ENCODE measurements around the gene ATAD3B.

The ATAD3B gene

DNA sequence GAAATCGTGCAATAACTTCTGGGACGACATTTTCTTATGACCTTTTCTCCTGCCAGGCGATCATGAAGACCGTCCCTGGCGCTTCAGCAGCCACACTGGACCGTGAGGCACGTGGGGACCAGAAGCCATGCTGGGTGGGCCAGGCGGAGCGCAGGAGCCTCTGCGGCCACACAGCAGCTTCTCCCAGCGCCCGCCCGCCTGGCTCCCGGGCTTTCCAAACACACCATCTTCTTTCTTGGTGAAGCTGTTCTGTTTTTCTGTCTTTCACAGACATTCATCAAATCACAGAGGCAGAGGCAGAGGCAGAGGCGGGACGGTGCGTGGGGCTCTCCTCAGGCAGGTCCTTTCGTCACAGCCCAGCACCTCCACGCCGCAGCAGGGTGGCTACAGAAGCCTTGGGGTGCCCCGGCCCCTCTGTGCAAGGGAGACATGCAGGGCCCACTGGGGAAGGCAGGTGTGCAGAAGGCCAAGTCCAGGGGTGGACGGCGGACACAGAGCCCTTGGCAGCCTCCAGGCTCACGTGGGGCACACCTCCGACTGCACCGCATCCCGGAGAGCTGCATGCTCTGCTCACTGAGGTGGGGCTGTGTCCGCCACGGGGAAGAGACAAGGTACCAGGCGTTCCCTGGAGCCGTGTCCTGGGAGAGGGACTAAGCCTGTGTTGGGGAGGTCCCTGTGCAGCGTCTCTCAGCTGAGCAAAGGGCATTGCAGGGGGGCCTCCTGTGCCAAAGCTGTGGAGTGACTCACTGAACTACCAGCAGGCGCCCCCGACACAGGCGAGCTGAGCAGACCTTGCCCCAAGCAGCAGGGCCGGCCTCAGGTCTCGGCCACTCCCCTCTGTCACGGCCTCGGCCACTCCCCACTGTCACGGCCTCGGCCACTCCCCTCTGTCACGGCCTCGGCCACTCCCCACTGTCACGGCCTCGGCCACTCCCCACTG, 71.5 kb downstream of the ATAD3B start (continued):
- TF ChIP-seq, protein P1, sequence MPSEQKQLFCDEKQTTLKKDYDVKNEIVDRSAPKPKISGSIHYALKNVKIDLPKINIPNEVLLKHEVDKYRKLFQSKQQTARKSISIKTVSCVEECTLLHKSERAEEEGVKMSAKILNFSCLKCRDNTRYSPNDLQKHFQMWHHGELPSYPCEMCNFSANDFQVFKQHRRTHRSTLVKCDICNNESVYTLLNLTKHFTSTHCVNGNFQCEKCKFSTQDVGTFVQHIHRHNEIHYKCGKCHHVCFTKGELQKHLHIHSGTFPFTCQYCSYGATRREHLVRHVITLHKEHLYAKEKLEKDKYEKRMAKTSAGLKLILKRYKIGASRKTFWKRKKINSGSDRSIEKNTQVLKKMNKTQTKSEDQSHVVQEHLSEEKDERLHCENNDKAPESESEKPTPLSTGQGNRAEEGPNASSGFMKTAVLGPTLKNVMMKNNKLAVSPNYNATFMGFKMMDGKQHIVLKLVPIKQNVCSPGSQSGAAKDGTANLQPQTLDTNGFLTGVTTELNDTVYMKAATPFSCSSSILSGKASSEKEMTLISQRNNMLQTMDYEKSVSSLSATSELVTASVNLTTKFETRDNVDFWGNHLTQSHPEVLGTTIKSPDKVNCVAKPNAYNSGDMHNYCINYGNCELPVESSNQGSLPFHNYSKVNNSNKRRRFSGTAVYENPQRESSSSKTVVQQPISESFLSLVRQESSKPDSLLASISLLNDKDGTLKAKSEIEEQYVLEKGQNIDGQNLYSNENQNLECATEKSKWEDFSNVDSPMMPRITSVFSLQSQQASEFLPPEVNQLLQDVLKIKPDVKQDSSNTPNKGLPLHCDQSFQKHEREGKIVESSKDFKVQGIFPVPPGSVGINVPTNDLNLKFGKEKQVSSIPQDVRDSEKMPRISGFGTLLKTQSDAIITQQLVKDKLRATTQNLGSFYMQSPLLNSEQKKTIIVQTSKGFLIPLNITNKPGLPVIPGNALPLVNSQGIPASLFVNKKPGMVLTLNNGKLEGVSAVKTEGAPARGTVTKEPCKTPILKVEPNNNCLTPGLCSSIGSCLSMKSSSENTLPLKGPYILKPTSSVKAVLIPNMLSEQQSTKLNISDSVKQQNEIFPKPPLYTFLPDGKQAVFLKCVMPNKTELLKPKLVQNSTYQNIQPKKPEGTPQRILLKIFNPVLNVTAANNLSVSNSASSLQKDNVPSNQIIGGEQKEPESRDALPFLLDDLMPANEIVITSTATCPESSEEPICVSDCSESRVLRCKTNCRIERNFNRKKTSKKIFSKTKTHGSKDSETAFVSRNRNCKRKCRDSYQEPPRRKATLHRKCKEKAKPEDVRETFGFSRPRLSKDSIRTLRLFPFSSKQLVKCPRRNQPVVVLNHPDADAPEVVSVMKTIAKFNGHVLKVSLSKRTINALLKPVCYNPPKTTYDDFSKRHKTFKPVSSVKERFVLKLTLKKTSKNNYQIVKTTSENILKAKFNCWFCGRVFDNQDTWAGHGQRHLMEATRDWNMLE (tag by site-specific recombination; conservative IDR thresholded peaks at IDR 0.05; ENCODE audit: low read depth): no peak
- no peak for TF ChIP-seq ZNF211 (tag by site-specific recombination; IDR thresholded peaks at IDR 0.05; ENCODE audit: low read depth)
- TF ChIP-seq ZNF132 (tag by site-specific recombination; IDR thresholded peaks at IDR 0.05; ENCODE audit: borderline replicate concordance): no peak
- no peak for TF ChIP-seq ZNF274 (IDR thresholded peaks at IDR 0.05; ENCODE audit: low read length)
- TF ChIP-seq ZNF274 (tag by site-specific recombination; IDR thresholded peaks at IDR 0.05; ENCODE audit: borderline replicate concordance): no peak
- TF ChIP-seq ZSCAN16 (tag by site-specific recombination; IDR thresholded peaks at IDR 0.05): no peak
- no peak for TF ChIP-seq SETDB1 (IDR thresholded peaks at IDR 0.05; ENCODE audit: insufficient read length, low read length)

DNA sequence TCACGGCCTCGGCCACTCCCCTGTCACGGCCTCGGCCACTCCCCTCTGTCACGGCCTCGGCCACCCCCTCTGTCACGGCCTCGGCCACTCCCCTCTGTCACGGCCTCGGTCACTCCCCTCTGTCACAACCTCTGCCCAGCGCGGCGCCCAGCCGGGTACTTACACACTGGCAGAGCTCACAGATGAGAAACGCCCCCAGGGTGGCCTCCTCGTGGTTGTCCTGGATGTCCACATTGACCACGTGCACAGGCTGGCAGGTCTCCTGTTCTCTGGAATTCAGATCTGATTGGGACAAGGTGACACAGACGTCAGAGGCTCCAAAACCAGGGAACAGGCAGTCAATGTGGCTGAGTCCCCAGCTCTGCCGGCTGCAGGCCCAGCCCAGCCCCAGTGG, 72.1 kb downstream of the ATAD3B start:
- ChIA-PET CTCF (no interaction called here), POLR2A (no interaction called here)
- Histone ChIP-seq H3K4me1 (ENCODE audit: control insufficient read depth, insufficient read depth, low read length) (no peaks in the 10 kb centered on the region), H3K36me3 (ENCODE audit: control insufficient read depth in 2 of 2, insufficient read depth in 1 of 2, low read length in 2 of 2) (peaks cover 4 to 79% of the 10 kb centered on the region in 2 experiments; a peak in 2 of 3 replicates), H3K27ac (ENCODE audit: extremely low read depth, low read depth, low read length) (no peak overlapping the region), H3K4me3 (ENCODE audit: low read depth, low read length) (no peak overlapping the region), H3K9me3 (ENCODE audit: control insufficient read depth, insufficient read depth, low read depth, low read length) (no peaks in the 10 kb centered on the region)
- TF ChIP-seq ZBTB8A (tag by site-specific recombination; IDR thresholded peaks at IDR 0.05) (no peak), ZNF211 (tag by site-specific recombination; IDR thresholded peaks at IDR 0.05; ENCODE audit: low read depth) (no peak), ZNF48 (tag by site-specific recombination; IDR thresholded peaks at IDR 0.05) (no peak), KLF10 (tag by site-specific recombination; IDR thresholded peaks at IDR 0.05) (no peak), ZNF596 (tag by site-specific recombination; IDR thresholded peaks at IDR 0.05) (no peak), ZNF747 (tag by site-specific recombination; IDR thresholded peaks at IDR 0.05) (no peak), ZNF354C (tag by site-specific recombination; IDR thresholded peaks at IDR 0.05; ENCODE audit: borderline replicate concordance, low read depth) (no peak), FEZF1 (tag by site-specific recombination; IDR thresholded peaks at IDR 0.05) (no peak), ZFP3 (tag by site-specific recombination; IDR thresholded peaks at IDR 0.05; ENCODE audit: low read depth) (no peak), ZBTB7A (tag by site-specific recombination; IDR thresholded peaks at IDR 0.05; ENCODE audit: low read depth) (no peak), ZNF658 (tag by site-specific recombination; IDR thresholded peaks at IDR 0.05) (no peak), ZBTB1 (tag by site-specific recombination; IDR thresholded peaks at IDR 0.05) (no peak), ZNF112 (tag by site-specific recombination; IDR thresholded peaks at IDR 0.05) (no peak), ZNF175 (tag by site-specific recombination; IDR thresholded peaks at IDR 0.05) (no peak)
- TF ChIP-seq, protein P2, sequence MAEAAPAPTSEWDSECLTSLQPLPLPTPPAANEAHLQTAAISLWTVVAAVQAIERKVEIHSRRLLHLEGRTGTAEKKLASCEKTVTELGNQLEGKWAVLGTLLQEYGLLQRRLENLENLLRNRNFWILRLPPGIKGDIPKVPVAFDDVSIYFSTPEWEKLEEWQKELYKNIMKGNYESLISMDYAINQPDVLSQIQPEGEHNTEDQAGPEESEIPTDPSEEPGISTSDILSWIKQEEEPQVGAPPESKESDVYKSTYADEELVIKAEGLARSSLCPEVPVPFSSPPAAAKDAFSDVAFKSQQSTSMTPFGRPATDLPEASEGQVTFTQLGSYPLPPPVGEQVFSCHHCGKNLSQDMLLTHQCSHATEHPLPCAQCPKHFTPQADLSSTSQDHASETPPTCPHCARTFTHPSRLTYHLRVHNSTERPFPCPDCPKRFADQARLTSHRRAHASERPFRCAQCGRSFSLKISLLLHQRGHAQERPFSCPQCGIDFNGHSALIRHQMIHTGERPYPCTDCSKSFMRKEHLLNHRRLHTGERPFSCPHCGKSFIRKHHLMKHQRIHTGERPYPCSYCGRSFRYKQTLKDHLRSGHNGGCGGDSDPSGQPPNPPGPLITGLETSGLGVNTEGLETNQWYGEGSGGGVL (tag by site-specific recombination; IDR thresholded peaks at IDR 0.05): no peak
- TF ChIP-seq, protein P3, sequence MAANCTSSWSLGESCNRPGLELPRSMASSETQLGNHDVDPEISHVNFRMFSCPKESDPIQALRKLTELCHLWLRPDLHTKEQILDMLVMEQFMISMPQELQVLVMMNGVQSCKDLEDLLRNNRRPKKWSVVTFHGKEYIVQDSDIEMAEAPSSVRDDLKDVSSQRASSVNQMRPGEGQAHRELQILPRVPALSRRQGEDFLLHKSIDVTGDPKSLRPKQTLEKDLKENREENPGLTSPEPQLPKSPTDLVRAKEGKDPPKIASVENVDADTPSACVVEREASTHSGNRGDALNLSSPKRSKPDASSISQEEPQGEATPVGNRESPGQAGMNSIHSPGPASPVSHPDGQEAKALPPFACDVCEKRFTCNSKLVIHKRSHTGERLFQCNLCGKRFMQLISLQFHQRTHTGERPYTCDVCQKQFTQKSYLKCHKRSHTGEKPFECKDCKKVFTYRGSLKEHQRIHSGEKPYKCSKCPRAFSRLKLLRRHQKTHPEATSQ (tag by site-specific recombination; IDR thresholded peaks at IDR 0.05): no peak
- TF ChIP-seq, protein P4, sequence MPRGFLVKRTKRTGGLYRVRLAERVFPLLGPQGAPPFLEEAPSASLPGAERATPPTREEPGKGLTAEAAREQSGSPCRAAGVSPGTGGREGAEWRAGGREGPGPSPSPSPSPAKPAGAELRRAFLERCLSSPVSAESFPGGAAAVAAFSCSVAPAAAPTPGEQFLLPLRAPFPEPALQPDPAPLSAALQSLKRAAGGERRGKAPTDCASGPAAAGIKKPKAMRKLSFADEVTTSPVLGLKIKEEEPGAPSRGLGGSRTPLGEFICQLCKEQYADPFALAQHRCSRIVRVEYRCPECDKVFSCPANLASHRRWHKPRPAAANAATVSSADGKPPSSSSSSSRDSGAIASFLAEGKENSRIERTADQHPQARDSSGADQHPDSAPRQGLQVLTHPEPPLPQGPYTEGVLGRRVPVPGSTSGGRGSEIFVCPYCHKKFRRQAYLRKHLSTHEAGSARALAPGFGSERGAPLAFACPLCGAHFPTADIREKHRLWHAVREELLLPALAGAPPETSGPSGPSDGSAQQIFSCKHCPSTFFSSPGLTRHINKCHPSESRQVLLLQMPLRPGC (tag by site-specific recombination; IDR thresholded peaks at IDR 0.05): no peak

Data from HEK293 (cell line).